WERI-Rb-1 (cell line): ENCODE data around the gene GUCA2B.

Experiments used
- DNase-seq: peaks from one replicate; pipeline ENCODE4 v3.0.0-alpha.2; 2020
- H3K27ac ChIP-seq: fragments of 250-450 bp; sonication (Bioruptor Pico); 2 replicates; pipeline ENCODE4 v1.5.1; 2020; ENCODE audit warnings: mild to moderate bottlenecking, moderate library complexity
- H3K27me3 ChIP-seq: fragments of 250-450 bp; sonication (Bioruptor Pico); 2 replicates; pipeline ENCODE4 v1.5.1; 2021; ENCODE audit warnings: mild to moderate bottlenecking, low read depth, moderate library complexity; ENCODE audit not compliant: insufficient read depth, severe bottlenecking
- H3K36me3 ChIP-seq: fragments of 250-450 bp; sonication (Bioruptor Pico); 2 replicates; pipeline ENCODE4 v1.5.1; 2020; ENCODE audit warnings: mild to moderate bottlenecking, moderate library complexity
- H3K4me3 ChIP-seq: 2 replicates; pipeline ENCODE4 v1.5.1; 2011; ENCODE audit warnings: low read depth, mild to moderate bottlenecking, control low read depth, low read length
- H3K9me3 ChIP-seq: fragments of 250-450 bp; sonication (Bioruptor Pico); 2 replicates; pipeline ENCODE4 v1.5.1; 2021; ENCODE audit warnings: mild to moderate bottlenecking, moderate library complexity; ENCODE audit not compliant: severe bottlenecking
- CTCF ChIP-seq: IDR thresholded peaks from 2 replicates; pipeline ENCODE4 v1.5.1; 2011; ENCODE audit warnings: low read depth, mild to moderate bottlenecking, control low read depth, inconsistent platforms, low read length

GUCA2B gene

GRCh38 chr1:42170779-42171621, 17.8 kb downstream of the GUCA2B start:
- Histone ChIP-seq H3K27me3 (no peaks in the 10 kb centered on the region), H3K4me3 (no peak overlapping the region), H3K9me3 (no peaks in the 10 kb centered on the region), H3K36me3 (no peaks in the 10 kb centered on the region), H3K27ac (no peak overlapping the region)
- DNase-seq: peak; percentile 32
- no peak for TF ChIP-seq CTCF

- no peak for TF ChIP-seq CTCF
- no peak for DNase-seq
- no peak overlapping the region for H3K4me3 ChIP-seq
- no peaks in the 10 kb centered on the region for H3K27me3 ChIP-seq
- H3K9me3 ChIP-seq: no peaks in the 10 kb centered on the region
- no peaks in the 10 kb centered on the region for H3K36me3 ChIP-seq
- no peak overlapping the region for H3K27ac ChIP-seq
Measured at GRCh38 chr1:42171679-42172266, 18.6 kb downstream of the GUCA2B start.

GRCh38 chr1:42172381-42173133, 19.3 kb downstream of the GUCA2B start:
- no peak for DNase-seq
- Histone ChIP-seq H3K4me3 (no peak overlapping the region), H3K27ac (no peak overlapping the region), H3K27me3 (no peaks in the 10 kb centered on the region), H3K9me3 (no peaks in the 10 kb centered on the region), H3K36me3 (no peaks in the 10 kb centered on the region)
- TF ChIP-seq CTCF: no peak

GRCh38 chr1:42173155-42173933, 20.1 kb downstream of the GUCA2B start:
- DNase-seq: peak; percentile 71
- Histone ChIP-seq H3K27ac (no peak overlapping the region), H3K36me3 (no peaks in the 10 kb centered on the region), H3K27me3 (no peaks in the 10 kb centered on the region), H3K4me3 (no peak overlapping the region), H3K9me3 (no peaks in the 10 kb centered on the region)
- TF ChIP-seq CTCF: peak; percentile 92

GRCh38 chr1:42173961-42174735, 20.9 kb downstream of the GUCA2B start:
- no peak overlapping the region for H3K27ac ChIP-seq
- H3K27me3 ChIP-seq: no peaks in the 10 kb centered on the region
- no peak for DNase-seq
- H3K36me3 ChIP-seq: peaks cover 5% of the 10 kb centered on the region; the same call in 1 of the 2 replicates
- TF ChIP-seq CTCF: no peak
- H3K9me3 ChIP-seq: no peaks in the 10 kb centered on the region
- no peak overlapping the region for H3K4me3 ChIP-seq
